GM23248 (cell line): ENCODE data around the gene FBXW4.

Experiments
- EZH2 ChIP-seq: fragments of 200-600 bp; sonication (generic); IDR thresholded peaks from 2 replicates; pipeline ENCODE4 v1.6.1; 2018; ENCODE audit warnings: antibody characterized with exemption, mild to moderate bottlenecking; ENCODE audit not compliant: insufficient read depth, poor library complexity, severe bottlenecking
- EZH2phosphoT487 ChIP-seq: fragments of 200-600 bp; sonication (generic); IDR thresholded peaks from 2 replicates; pipeline ENCODE4 v1.6.1; 2018; ENCODE audit warnings: antibody characterized with exemption, moderate library complexity, mild to moderate bottlenecking, low read depth; ENCODE audit not compliant: insufficient read depth

GRCh38 chr10:101571271-101571925 lies 123.6 kb downstream of the FBXW4 start:
- TF ChIP-seq EZH2phosphoT487: no peak
- no peak for TF ChIP-seq EZH2
